Breast epithelium (tissue), 4 donors: ENCODE results near the gene SMARCA5. TPM values are rescaled to one million over a fixed set of nuclear protein-coding genes. Genes with fewer than 3 reads are reported as not detected.

Source experiments
- DNase-seq, 2 donors: peaks; one replicate each; pipeline ENCODE4 v3.0.0-alpha.2; 2019; ENCODE audit warnings: low spot score in 2 of 2
- H3K27ac ChIP-seq, 2 donors: fragments of 200-600 bp; sonication (generic) in 1 of 2; one replicate each; pipeline ENCODE4 v1.5.1; 2016 to 2019; ENCODE audit warnings: mild to moderate bottlenecking in 1 of 2
- H3K27me3 ChIP-seq, 2 donors: fragments of 200-600 bp; sonication (generic) in 1 of 2; one replicate each; pipeline versions ENCODE4 v1.5.1 to v1.6.0; 2017 to 2019; ENCODE audit warnings: control low read depth in 1 of 2, mild to moderate bottlenecking in 1 of 2
- H3K36me3 ChIP-seq: fragments of 200-600 bp; one replicate; pipeline ENCODE4 v1.5.1; 2019
- H3K4me1 ChIP-seq, 2 donors: fragments of 200-600 bp; sonication (generic); one replicate each; pipeline ENCODE4 v1.5.1; 2016 to 2019; ENCODE audit warnings: control low read depth in 1 of 2
- H3K4me3 ChIP-seq, 3 donors: fragments of 200-600 bp; sonication (generic); 1 replicate in 2 of 3; 2 replicates in 1 of 3; pipeline ENCODE4 v1.5.1; 2016 to 2019; ENCODE audit warnings: mild to moderate bottlenecking in 3 of 3, moderate library complexity in 2 of 3
- H3K9me3 ChIP-seq, 2 donors: fragments of 200-600 bp; sonication (generic) in 1 of 2; one replicate each; pipeline ENCODE4 v1.5.1; 2016 to 2019; ENCODE audit warnings: control low read depth in 1 of 2
- CTCF ChIP-seq, 3 donors: fragments of 450-650 bp; IDR thresholded peaks; one replicate each; pipeline ENCODE4 v1.5.1; 2016 to 2017; ENCODE audit warnings: antibody characterized with exemption in 3 of 3, mild to moderate bottlenecking in 3 of 3, moderate library complexity in 3 of 3
- POLR2A ChIP-seq: fragments of 450-650 bp; IDR thresholded peaks from one replicate; pipeline ENCODE4 v1.6.1; 2016; ENCODE audit warnings: antibody characterized with exemption, mild to moderate bottlenecking, moderate library complexity
- POLR2AphosphoS5 ChIP-seq, 3 donors: sonication (generic); formaldehyde crosslinking; IDR thresholded peaks; one replicate each; pipeline ENCODE4 v1.6.1; 2017; ENCODE audit warnings: antibody characterized with exemption in 3 of 3
- intact Hi-C: fragments of 100-400 bp; cut with DNase I; formaldehyde crosslinking; loops from one replicate; pipeline ENCODE4 v1.15.1; 2023; ENCODE audit warnings: low total_unique reads
- total RNA-seq, 3 donors: library from RNA; depleted of rRNA; stranded (reverse); fragments of >200 nt; gene quantifications; one replicate each; pipeline ENCODE4 v1.1.0, GENCODE V29; 2016

SMARCA5 gene
- total RNA-seq, 3 donors from 2014 or later: 34.7 to 58.2 (median 53.4) TPM

GRCh38 chr4:143531380-143531779 is 17.9 kb downstream of the SMARCA5 start:
- no peaks in the 10 kb centered on the region for H3K27me3 ChIP-seq
- no peak for DNase-seq
- TF ChIP-seq POLR2A (no peak), POLR2AphosphoS5 (IDR thresholded peaks at IDR 0.05) (no peak), CTCF (IDR thresholded peaks at IDR 0.05) (no peak)
- no peaks in the 10 kb centered on the region for H3K4me1 ChIP-seq
- intact Hi-C loops: no loop called here
- H3K27ac ChIP-seq: no peak overlapping the region
- no peak overlapping the region for H3K4me3 ChIP-seq
- peaks cover 11% of the 10 kb centered on the region for H3K36me3 ChIP-seq
- H3K9me3 ChIP-seq: no peaks in the 10 kb centered on the region

- intact Hi-C loops: no loop called here
- H3K27ac ChIP-seq: no peak overlapping the region
- H3K27me3 ChIP-seq: no peaks in the 10 kb centered on the region
- TF ChIP-seq POLR2AphosphoS5 (IDR thresholded peaks at IDR 0.05) (no peak), POLR2A (no peak), CTCF (IDR thresholded peaks at IDR 0.05) (no peak)
- DNase-seq: no peak
- no peaks in the 10 kb centered on the region for H3K4me1 ChIP-seq
- no peak overlapping the region for H3K4me3 ChIP-seq
- peaks cover 11% of the 10 kb centered on the region for H3K36me3 ChIP-seq
- no peaks in the 10 kb centered on the region for H3K9me3 ChIP-seq
Observed at GRCh38 chr4:143531788-143532491, 18.4 kb downstream of the SMARCA5 start.

GRCh38 chr4:143538979-143539669 is 25.6 kb downstream of the SMARCA5 start:
- no peak overlapping the region for H3K4me3 ChIP-seq
- no peaks in the 10 kb centered on the region for H3K27me3 ChIP-seq
- no peak for TF ChIP-seq POLR2A
- no peak for TF ChIP-seq POLR2AphosphoS5 (IDR thresholded peaks at IDR 0.05)
- H3K9me3 ChIP-seq: no peaks in the 10 kb centered on the region
- H3K4me1 ChIP-seq: no peaks in the 10 kb centered on the region
- no peak overlapping the region for H3K27ac ChIP-seq
- no peak for DNase-seq
- intact Hi-C loops: no loop called here
- H3K36me3 ChIP-seq: peaks cover 8% of the 10 kb centered on the region

- intact Hi-C loops: no loop called here
- Histone ChIP-seq H3K27me3 (no peaks in the 10 kb centered on the region), H3K9me3 (no peaks in the 10 kb centered on the region), H3K4me1 (no peaks in the 10 kb centered on the region), H3K36me3 (peaks cover 8% of the 10 kb centered on the region), H3K27ac (no peak overlapping the region), H3K4me3 (no peak overlapping the region)
- no peak for DNase-seq
- no peak for TF ChIP-seq POLR2AphosphoS5 (IDR thresholded peaks at IDR 0.05)
- TF ChIP-seq CTCF (IDR thresholded peaks at IDR 0.05): no peak
- no peak for TF ChIP-seq POLR2A
Observed at GRCh38 chr4:143539670-143540023, 26.1 kb downstream of the SMARCA5 start.

- Histone ChIP-seq H3K36me3 (peaks cover 10% of the 10 kb centered on the region), H3K4me3 (no peak overlapping the region), H3K4me1 (no peaks in the 10 kb centered on the region), H3K27ac (no peak overlapping the region), H3K27me3 (no peaks in the 10 kb centered on the region), H3K9me3 (no peaks in the 10 kb centered on the region)
- TF ChIP-seq POLR2A (no peak), POLR2AphosphoS5 (IDR thresholded peaks at IDR 0.05) (no peak), CTCF (IDR thresholded peaks at IDR 0.05) (no peak)
- DNase-seq: no peak
- intact Hi-C loops: no loop called here
Observed at GRCh38 chr4:143549928-143550327, 36.4 kb downstream of the SMARCA5 start.
